NCI-H1930 (cell line): ENCODE data around the gene MAST1.
"Not testable (repeated sequence)": the region's sequence is repeated elsewhere in the genome, so short reads cannot be mapped to it uniquely, and the experiment has no call there.

ENCODE experiments used
- DNase-seq, 2 experiments: peaks; one replicate each; lab custom pipeline; 2025; lab: John Stamatoyannopoulos, UW

The MAST1 gene

DNA sequence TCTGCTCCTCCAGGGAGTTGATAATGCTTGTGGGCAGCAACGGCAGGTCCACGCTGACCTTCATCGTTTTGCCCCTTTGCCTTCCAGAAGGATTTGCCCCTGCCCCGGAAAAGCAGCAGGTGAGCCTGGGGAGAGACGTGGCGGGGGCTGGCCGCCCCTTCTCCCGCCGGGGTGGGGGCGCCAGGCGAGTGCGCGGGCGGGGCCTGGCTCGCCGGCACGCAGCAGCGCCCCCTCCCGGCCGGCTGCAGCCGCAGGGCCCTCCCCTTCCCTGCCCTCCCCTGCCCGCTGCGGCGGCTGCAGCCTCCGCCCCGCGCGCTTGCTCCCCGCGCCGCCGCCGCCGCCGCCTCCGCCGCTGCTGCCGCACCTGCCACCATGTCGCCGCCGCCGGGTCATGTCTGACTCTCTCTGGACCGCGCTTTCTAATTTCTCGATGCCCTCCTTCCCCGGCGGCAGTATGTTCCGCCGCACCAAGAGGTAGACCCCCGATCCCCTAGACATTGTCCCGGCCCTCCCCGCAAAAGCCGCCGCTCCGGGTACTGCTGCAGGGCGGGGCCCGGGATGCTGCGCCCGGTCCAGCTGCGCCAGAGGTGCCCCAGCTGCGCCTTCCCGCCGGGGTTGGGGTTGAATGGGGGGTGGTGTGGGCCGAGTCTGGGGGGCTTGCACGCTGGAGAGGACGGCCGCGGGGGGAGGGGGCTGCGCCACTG lies at the start of gene MAST1:
MAST1 (plus strand) TSS at position 334 of the 704 bp plus-strand sequence; CDS start at position 392, 58 bp downstream.
- DNase-seq = peak in 1 of 2 experiments; percentile 61

DNA sequence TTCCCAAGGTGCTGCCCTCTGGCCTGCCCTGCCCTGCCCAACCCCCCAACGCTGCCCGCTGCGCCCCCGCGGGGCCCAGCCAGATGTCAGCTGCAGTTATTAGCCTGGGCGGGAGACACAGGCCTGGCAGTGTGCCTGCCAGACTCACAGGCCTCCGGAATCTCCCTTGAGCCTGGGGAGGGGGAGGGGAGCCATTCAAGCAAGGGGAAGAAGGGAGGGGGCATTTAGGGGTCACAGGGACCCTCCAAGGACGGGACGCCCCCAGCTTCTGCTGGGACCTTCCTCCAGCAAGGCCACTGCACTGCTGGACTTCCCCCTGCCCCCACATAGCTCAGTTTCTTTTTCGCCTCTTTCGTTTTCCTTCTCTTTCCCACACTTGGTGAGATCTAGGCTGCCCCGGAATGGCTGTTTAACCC lies 49.6 kb upstream of the MAST1 start:
- no peak for DNase-seq

DNA sequence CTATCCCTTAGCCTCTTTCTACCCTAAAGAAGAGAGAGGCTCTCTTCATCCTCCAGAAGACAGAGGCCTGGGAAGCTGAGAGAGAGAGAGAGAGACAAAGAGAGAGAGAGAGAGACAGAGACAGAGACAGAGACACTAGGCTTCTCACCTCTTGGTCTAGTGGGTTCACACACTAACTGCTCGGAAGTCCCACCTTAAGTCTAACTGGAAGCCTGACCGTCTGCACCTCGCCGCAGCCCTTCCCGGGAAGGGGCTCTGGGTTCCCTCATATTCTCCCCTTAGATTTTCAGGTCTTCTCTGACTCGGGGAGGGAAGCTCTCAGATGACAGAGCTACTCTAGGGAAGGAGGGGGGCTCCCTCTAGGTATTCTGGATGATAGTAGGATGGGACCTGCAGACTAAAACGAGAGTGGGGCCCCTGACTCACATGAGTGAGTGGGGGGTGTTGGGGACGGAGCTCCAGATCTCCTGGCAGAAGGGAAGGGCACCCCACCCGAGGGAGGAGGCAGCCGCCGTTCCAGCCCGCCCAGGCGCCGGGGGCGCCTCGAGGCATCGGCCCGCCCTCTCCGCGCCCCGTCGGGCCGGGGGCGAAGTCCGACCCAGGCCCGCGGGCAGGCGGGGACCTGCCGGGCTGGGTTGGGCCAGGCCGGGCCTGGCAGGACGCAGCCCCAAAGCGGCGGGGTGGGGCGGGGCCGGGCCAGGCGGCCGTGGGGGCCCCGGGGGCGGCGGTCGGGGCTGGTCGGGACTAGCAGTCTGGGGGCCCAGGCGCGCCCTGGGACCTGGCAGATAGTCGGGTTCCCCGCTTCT lies 49.0 kb upstream of the MAST1 start:
- DNase-seq = no peak

DNA sequence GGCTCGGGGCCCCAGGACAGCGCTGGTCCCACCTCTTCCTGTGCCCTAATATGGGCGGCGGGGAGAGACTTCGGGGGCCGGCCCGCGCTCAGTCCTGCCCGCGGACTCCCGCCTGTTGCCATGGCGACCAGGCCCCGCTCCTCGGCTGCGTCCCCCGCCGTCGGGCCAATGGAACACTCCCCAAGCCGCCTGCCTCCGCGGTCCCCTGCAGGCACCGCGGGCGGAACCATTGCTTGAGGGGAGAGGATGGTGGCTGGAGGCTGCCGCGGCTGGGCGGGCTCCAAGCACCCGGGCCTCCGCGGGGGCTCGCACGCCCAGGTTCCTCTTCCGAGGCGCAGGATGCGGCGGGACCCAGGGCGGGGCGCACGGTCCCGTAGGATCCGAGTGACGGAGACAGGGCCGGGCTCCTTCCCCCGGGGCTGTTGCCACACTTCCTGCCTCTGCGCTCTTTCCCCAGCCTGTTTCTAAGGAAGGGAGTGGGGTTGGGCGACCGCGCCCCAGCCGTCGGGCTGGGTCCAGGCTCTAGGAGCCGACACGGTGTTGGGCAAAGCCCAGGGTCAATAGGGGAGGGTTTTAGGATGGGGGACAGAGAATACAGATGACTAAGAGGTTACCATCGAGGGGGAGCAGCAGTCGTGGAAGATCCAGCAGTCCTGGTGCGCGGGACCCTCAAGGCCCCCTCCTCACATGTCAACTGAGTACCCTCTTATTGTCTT lies 48.3 kb upstream of the MAST1 start:
- peak; percentile 78 to 79 for DNase-seq

DNA sequence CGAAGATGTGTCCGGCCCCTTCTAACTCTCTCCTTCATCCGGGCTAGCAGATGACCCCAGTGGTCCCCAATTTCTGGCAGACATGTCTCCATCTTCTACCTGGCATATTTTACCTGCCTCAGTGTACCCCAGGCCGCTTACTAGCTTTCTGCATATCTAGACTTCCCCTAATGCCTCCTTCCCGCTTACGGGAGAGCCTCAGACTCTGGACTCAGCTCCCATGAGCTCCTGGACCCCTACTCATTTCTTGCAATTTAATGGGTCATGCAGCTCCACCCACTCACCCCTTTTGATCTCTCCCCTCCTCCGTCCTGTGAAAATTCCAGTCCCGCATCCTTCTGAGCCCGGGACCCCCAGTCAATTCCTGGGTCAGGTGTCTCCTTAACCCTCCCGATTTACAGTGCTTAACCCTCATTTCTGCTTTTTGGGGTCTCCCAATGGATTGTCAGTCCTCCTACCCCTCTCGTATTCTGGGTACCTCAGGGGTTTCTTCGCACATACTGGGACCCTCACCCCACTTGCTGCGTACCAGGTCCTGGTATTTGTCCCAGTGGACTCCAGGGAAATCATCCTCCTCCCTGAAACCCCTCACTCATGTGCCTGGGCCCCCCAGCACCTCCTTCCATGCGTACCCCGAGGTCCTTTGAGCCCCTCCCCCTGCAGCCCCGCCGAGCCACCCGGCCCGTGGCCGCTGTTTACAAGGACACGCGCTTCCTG lies 47.5 kb upstream of the MAST1 start:
- DNase-seq = no peak

DNA sequence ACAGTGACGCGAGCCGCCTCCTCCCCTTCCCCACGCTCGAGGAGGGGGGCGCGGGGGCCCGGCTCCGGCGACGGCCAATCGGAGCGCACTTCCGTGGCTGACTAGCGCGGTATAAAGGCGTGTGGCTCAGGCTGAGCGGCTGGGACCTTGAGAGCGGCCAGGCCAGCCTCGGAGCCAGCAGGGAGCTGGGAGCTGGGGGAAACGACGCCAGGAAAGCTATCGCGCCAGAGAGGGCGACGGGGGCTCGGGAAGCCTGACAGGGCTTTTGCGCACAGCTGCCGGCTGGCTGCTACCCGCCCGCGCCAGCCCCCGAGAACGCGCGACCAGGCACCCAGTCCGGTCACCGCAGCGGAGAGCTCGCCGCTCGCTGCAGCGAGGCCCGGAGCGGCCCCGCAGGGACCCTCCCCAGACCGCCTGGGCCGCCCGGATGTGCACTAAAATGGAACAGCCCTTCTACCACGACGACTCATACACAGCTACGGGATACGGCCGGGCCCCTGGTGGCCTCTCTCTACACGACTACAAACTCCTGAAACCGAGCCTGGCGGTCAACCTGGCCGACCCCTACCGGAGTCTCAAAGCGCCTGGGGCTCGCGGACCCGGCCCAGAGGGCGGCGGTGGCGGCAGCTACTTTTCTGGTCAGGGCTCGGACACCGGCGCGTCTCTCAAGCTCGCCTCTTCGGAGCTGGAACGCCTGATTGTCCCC lies 46.8 kb upstream of the MAST1 start, which contains the start of gene JUNB:
JUNB (plus strand) TSS at position 142 of the 706 bp plus-strand sequence; CDS start at position 428, 286 bp downstream.
- DNase-seq = peak; percentile 74 to 85

DNA sequence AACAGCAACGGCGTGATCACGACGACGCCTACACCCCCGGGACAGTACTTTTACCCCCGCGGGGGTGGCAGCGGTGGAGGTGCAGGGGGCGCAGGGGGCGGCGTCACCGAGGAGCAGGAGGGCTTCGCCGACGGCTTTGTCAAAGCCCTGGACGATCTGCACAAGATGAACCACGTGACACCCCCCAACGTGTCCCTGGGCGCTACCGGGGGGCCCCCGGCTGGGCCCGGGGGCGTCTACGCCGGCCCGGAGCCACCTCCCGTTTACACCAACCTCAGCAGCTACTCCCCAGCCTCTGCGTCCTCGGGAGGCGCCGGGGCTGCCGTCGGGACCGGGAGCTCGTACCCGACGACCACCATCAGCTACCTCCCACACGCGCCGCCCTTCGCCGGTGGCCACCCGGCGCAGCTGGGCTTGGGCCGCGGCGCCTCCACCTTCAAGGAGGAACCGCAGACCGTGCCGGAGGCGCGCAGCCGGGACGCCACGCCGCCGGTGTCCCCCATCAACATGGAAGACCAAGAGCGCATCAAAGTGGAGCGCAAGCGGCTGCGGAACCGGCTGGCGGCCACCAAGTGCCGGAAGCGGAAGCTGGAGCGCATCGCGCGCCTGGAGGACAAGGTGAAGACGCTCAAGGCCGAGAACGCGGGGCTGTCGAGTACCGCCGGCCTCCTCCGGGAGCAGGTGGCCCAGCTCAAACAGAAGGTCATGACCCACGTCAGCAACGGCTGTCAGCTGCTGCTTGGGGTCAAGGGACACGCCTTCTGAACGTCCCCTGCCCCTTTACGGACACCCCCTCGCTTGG lies 46.1 kb upstream of the MAST1 start:
- DNase-seq = peak; percentile 28 to 50

DNA sequence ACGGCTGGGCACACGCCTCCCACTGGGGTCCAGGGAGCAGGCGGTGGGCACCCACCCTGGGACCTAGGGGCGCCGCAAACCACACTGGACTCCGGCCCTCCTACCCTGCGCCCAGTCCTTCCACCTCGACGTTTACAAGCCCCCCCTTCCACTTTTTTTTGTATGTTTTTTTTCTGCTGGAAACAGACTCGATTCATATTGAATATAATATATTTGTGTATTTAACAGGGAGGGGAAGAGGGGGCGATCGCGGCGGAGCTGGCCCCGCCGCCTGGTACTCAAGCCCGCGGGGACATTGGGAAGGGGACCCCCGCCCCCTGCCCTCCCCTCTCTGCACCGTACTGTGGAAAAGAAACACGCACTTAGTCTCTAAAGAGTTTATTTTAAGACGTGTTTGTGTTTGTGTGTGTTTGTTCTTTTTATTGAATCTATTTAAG lies 45.4 kb upstream of the MAST1 start:
- no peak for DNase-seq

DNA sequence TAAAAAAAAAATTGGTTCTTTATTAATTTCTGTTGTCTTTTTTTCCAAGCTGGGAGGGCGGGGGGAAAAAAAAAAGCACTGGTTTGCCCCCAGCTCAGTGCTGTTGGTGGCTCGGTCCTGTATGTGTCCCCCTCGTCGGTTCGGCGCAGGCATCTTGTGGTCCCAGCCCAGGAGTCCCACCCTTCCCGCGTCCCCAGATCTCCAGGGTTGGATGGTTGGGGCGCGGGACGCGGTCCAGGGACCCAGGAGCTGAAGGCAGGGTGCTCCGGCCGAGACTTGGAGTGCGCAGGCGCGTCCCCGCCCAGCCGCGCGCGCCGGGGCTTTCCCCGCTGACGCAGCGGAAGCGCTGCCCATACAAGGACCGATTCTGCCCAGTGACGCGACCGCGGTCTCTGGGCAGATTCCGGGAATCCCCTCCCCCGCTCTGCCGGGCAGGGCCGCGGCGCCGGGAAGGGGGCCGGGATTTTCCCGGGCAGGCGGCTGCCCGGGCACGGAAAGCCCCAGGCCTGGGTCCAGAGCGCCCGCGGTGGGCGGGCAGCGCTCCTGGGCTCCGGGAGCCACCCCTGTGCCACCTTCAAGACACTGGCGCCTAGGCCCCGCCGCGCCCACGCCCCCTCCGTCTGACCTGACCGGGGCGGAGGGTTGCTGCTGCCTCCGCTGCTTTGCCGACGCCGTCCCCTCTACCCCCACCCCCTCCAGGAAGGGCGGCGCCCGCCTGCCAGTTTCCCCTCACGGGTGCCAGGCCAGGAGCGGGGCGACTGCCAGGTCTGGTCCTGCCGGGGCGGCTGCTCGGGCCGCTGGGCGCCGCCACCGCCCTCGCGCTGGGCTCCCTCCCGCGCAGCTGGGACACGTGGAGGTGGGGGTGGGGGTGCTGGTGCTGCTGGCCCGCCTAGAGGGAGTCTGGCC lies 44.8 kb upstream of the MAST1 start:
- peak; percentile 79 to 85 for DNase-seq

DNA sequence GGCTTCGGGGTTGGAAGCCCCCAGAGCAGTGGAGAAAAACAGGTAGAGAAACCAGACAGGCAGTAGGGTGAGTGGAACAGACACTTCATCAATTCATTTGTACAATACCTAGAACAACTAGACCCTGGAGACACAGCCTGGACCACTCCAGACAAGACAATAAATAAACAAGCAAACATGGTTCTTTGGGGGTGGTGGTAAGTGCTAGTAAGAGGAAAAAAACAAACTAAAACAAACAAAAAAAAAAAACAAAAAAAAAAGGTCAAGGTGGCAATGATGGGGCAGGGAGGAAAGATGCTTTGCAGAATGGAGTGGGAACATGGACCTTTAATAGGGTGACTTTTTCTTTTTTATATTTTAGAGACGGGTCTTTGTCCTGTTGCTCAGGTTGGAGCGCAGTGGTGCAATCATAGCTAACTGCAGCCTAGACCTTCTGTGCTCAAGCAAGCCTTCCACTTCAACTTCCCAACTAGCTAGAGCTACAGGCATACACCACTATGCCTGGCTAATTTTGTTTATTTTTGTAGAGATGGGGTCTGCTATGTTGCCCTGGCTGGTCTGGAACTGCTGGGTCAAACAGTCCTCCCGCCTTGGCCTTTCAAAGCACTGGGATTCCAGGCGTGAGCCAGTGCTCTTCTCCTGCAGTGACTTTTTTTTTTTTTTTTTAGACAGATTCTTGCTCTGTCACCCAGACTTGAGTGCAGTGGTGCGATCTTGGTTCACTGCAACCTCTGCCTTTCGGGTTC lies 43.9 kb upstream of the MAST1 start:
- DNase-seq = no peak

DNA sequence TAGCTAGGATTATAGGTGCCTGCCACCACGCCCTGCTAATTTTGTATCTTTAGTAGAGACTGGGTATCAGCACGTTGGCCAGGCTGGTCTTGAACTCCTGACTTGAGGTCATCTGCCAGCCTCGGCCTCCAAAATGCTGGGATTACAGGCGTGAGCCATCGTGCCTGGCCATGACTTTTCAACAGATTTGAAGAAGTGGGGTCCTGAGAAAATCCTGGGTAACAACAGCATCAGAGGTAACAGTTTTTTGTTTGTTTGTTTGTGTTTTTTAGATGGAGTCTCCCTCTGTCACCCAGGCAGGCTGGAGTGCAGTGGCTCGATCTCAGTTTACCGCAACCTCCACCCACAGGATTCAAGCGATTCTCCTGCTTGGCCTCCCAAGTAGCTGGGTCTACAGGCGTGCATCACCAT lies 43.3 kb upstream of the MAST1 start:
- no peak for DNase-seq

DNA sequence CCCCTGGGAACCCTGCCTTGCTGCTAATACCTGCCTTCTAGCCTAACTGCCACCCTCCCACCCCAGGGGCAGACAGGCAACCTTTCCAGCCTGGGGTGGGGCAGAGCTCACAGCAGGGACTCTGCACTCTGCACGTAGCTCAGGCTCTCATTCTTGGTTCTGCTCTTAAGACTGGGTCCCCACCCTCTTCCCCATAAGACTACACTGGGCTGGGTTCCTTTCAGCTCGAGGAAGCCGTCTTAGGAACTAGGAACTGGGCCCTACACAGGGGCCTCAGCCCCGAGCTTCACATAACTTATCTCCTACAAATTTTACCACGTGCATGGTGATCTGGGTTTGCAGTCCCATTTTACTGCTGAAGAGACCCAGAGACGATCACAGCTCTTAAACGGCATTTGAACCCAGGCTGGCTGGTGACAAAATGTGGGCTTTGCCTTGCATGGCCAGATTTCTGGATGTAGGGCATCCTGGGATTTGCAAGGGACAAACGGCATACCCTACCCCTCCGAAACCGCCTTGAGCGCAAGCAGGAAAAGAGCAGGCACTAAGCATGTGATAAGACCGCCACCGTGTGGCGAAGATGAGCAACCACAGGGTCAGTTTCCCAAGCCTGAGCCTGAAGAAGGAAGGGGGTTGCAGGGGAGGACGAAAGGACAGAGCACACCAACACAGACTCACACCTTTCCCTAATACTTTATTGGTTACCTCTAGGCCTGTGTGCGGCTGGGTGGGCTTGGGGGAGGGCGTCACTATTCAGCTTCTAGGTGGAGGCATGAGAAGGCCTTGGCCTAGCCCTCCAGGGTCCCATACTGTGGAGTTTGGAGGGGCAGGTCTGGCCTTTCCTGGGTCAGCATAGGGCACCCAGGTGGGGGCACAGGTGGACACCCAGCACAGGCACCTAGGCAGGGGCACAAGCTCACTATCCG lies 41.9 kb upstream of the MAST1 start:
- DNase-seq = peak; percentile 67 to 69

DNA sequence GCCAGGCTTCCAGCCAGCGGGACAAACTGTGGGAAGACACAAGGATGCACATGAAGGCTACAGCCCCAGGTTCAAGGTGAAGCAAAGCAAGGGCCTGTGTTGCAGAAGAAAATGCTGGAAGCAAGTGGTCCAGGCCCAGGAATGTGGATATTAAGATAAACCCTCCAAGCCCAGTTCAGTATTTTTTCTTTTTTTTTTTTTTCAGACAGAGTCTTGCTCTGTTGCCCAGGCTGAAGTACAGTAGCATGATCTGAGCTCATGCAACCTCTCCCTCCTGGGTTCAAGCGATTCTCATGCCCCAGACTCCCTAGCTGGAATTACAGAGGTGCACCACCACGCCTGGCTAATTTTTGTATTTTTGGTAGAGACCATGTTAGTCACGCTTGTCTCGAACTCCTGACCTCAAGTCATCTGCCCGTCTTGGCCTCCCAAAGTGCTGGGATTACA lies 41.2 kb upstream of the MAST1 start:
- no peak for DNase-seq

DNA sequence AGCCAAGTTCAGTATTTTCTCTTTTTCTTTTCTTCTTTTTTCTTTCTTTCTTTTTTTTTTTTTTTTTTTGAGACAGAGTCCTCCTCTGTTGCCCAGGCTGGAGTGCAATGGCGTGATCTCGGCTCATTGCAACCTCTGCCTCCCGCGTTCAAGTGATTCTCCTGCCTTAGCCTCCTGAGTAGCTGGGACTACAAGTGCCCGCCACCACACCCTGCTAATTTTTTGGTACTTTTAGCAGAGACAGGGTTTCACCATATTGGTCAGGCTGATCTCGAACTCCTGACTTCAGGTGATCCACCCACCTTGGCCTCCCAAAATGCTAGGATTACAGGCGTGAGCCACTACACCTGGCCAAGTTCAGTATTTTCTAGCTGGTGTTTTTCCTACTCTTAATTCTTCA lies 40.7 kb upstream of the MAST1 start:
- DNase-seq = not testable (repeated sequence)

DNA sequence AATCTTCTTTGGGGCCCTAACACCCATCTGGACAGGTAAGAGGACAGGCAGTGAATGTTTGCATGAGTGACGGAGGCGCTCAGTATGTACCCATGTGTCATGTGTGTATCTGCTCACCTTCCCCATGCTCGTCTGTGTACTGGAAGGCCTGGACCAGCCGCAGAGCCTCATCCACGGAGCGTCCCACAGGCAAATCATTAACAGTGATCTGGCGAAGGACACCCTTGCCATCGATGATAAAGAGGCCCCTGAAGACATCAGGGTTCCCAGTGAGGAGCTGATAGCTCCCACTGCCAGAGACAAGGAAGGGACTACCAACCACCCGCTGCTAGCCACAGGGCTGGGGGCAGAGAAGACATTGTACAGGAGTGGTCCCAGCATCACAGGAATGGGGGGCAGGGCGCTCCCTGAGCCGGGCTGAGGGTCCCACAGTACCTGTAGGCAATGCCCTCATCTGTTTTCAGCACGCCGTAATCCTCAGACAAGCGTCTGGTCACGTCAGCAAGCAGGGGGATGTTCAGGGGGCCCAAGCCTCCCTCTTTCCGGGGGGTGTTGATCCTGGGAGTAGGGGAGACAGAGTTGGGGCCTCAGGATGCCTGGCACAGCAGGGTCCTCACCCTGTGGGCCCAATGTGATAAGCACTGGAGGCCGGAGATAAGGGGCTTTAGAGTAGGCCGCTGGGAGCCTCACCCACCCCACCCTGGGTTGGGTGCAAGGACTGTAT lies 38.4 kb upstream of the MAST1 start:
- DNase-seq = no peak

DNA sequence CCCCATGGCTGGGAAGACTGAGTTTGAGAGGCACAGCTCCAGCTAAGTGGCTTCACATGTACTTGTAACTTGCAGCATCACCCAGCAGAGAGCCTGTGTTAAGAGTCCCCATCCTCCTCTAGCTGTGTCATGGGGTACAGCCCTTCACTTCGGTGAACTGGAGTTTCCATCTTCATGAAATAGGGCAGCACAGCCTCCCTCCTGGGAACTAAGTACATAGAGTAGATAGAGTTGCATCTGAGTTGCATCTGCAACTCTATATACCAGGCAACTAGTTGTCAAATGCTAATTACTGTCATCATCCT lies 37.9 kb upstream of the MAST1 start:
- DNase-seq = no peak

DNA sequence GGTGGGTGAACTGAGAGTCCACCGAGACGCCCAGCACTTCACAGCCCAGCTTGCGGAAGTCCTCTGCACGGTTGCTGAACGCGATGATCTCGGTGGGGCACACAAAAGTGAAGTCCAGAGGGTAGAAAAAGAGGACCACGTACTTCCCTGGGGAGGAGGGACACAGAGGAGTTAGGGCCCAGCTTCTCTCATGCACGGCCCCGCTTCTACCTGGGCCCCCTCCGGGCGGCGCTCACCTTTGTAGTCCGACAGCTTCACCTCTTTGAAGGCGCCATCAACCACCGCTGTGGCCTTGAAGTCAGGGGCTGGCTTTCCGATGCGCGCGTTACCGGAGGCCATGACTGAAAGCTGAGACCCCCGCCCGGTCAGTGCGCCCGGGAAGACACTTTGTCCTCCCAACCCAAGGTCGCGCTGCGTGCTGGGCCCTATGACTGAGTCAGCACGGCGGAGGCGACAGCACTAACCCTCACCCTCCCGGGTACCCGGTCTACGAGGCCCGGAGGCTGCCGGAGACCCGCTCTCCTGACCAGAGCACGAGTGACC lies 37.3 kb upstream of the MAST1 start:
- no peak for DNase-seq
